ENCODE results near the gene AQP12B. TPM values are rescaled to one million over a fixed set of nuclear protein-coding genes. Genes with fewer than 3 reads are reported as not detected.

The AQP12B gene
- total RNA-seq, 1 experiment from 2014 or later: not detected

- ATAC-seq (no peak), DNase-seq (no peak)
- Histone ChIP-seq H3K36me3 (ENCODE audit: low read depth, low read length) (no peaks in the 10 kb centered on the region), H3K4me3 (ENCODE audit: low read length) (no peak overlapping the region), H3K9ac (ENCODE audit: low read length) (no peak overlapping the region), H3K27ac (ENCODE audit: low read length) (no peak overlapping the region), H3K4me1 (ENCODE audit: insufficient read depth, low read length) (no peaks in the 10 kb centered on the region), H3K4me2 (ENCODE audit: low read length) (no peak overlapping the region), H3F3A (ENCODE audit: low read length, unreplicated experiment) (no peaks in the 10 kb centered on the region), H2AFZ (ENCODE audit: low read length) (no peak overlapping the region), H3K79me2 (ENCODE audit: low read length) (no peaks in the 10 kb centered on the region), H3K27me3 (ENCODE audit: low read length) (peaks cover 53% of the 10 kb centered on the region), H3K9me3 (ENCODE audit: low read length) (no peaks in the 10 kb centered on the region), H4K20me1 (ENCODE audit: low read length) (no peaks in the 10 kb centered on the region), H3K9me2 (replicated peaks; ENCODE audit: low read length) (no peaks in the 10 kb centered on the region)
- TF ChIP-seq, protein P1, sequence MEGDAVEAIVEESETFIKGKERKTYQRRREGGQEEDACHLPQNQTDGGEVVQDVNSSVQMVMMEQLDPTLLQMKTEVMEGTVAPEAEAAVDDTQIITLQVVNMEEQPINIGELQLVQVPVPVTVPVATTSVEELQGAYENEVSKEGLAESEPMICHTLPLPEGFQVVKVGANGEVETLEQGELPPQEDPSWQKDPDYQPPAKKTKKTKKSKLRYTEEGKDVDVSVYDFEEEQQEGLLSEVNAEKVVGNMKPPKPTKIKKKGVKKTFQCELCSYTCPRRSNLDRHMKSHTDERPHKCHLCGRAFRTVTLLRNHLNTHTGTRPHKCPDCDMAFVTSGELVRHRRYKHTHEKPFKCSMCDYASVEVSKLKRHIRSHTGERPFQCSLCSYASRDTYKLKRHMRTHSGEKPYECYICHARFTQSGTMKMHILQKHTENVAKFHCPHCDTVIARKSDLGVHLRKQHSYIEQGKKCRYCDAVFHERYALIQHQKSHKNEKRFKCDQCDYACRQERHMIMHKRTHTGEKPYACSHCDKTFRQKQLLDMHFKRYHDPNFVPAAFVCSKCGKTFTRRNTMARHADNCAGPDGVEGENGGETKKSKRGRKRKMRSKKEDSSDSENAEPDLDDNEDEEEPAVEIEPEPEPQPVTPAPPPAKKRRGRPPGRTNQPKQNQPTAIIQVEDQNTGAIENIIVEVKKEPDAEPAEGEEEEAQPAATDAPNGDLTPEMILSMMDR (conservative IDR thresholded peaks at IDR 0.05; ENCODE audit: low read depth, low read length): no peak
- no peak for TF ChIP-seq EZH2 (IDR thresholded peaks at IDR 0.05; ENCODE audit: low read length, unreplicated experiment)
- ChIA-PET CTCF (no interaction called here), POLR2A (ENCODE audit: unreplicated experiment) (no interaction called here)
- intact Hi-C loops (cut with micrococcal nuclease): no loop called here
- BruUV-seq (replicated peaks): no TSS peak
These were observed 36.3 kb upstream of the AQP12B start for GRCh38 chr2:240718896-240719490.

- Histone ChIP-seq H3K79me2 (ENCODE audit: low read length) (no peaks in the 10 kb centered on the region), H4K20me1 (ENCODE audit: low read length) (no peaks in the 10 kb centered on the region), H3F3A (ENCODE audit: low read length, unreplicated experiment) (no peaks in the 10 kb centered on the region), H3K9ac (ENCODE audit: low read length) (no peak overlapping the region), H3K36me3 (ENCODE audit: low read depth, low read length) (no peaks in the 10 kb centered on the region), H3K27me3 (ENCODE audit: low read length) (peaks cover 53% of the 10 kb centered on the region), H3K27ac (ENCODE audit: low read length) (no peak overlapping the region), H2AFZ (ENCODE audit: low read length) (no peak overlapping the region), H3K4me2 (ENCODE audit: low read length) (no peak overlapping the region), H3K4me1 (ENCODE audit: insufficient read depth, low read length) (no peaks in the 10 kb centered on the region), H3K9me3 (ENCODE audit: low read length) (no peaks in the 10 kb centered on the region), H3K9me2 (replicated peaks; ENCODE audit: low read length) (no peaks in the 10 kb centered on the region), H3K4me3 (ENCODE audit: low read length) (no peak overlapping the region)
- CTCF ChIA-PET: no interaction called here
- DNase-seq (no peak), ATAC-seq (no peak)
- TF ChIP-seq, protein P1 (conservative IDR thresholded peaks at IDR 0.05; ENCODE audit: low read depth, low read length): no peak
- no peak for TF ChIP-seq EZH2 (IDR thresholded peaks at IDR 0.05; ENCODE audit: low read length, unreplicated experiment)
- TF ChIP-seq EZH2phosphoT487 (IDR thresholded peaks at IDR 0.05; ENCODE audit: borderline replicate concordance, low read length): no peak
- POLR2A ChIA-PET (ENCODE audit: unreplicated experiment): no interaction called here
- no TSS peak for BruUV-seq (replicated peaks)
- intact Hi-C loops (cut with micrococcal nuclease): no loop called here
These were observed 35.2 kb upstream of the AQP12B start for GRCh38 chr2:240717681-240718581.

- intact Hi-C loops (cut with micrococcal nuclease): no loop called here
- no peaks in the 10 kb centered on the region for H3K4me1 ChIP-seq (ENCODE audit: insufficient read depth, low read length)
- H4K20me1 ChIP-seq (ENCODE audit: low read length): no peaks in the 10 kb centered on the region
- H3K79me2 ChIP-seq (ENCODE audit: low read length): no peaks in the 10 kb centered on the region
- peaks cover 53% of the 10 kb centered on the region for H3K27me3 ChIP-seq (ENCODE audit: low read length)
- ChIA-PET POLR2A (ENCODE audit: unreplicated experiment) (no interaction called here), CTCF (no interaction called here)
- no peaks in the 10 kb centered on the region for H3K9me3 ChIP-seq (ENCODE audit: low read length)
- TF ChIP-seq, protein P1 (conservative IDR thresholded peaks at IDR 0.05; ENCODE audit: low read depth, low read length): no peak
- TF ChIP-seq EZH2phosphoT487 (IDR thresholded peaks at IDR 0.05; ENCODE audit: borderline replicate concordance, low read length) (no peak), EZH2 (IDR thresholded peaks at IDR 0.05; ENCODE audit: low read length, unreplicated experiment) (no peak)
- H3K4me2 ChIP-seq (ENCODE audit: low read length): no peak overlapping the region
- no peak overlapping the region for H2AFZ ChIP-seq (ENCODE audit: low read length)
- no peaks in the 10 kb centered on the region for H3K9me2 ChIP-seq (replicated peaks; ENCODE audit: low read length)
- no peaks in the 10 kb centered on the region for H3F3A ChIP-seq (ENCODE audit: low read length, unreplicated experiment)
- H3K9ac ChIP-seq (ENCODE audit: low read length): no peak overlapping the region
- ATAC-seq (no peak), DNase-seq (no peak)
- H3K4me3 ChIP-seq (ENCODE audit: low read length): no peak overlapping the region
- BruUV-seq (replicated peaks): no TSS peak
- H3K27ac ChIP-seq (ENCODE audit: low read length): no peak overlapping the region
- H3K36me3 ChIP-seq (ENCODE audit: low read depth, low read length): no peaks in the 10 kb centered on the region
These were observed 34.5 kb upstream of the AQP12B start for GRCh38 chr2:240717181-240717641.
